Measurements from ENCODE around the gene RIPK1.

RIPK1 gene

DNA sequence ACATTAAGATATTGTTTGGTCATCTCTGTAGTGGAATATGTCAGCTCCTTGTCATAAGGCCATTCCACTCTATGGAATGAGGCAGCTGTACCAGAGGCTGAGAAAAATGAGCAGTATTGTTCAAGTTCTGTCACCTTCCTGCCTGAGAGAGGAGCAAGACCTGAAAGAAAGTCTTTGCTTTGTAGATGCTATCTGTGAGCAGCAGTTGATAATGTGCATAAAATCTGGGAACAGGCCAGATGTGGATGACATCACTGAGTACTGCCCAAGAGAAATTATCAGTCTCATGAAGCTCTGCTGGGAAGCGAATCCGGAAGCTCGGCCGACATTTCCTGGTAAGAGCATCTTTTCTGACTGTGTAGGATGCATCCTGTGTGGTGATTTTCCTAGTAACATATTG lies 16.8 kb downstream of the RIPK1 start:
- no peaks in the 10 kb centered on the region for H3K27me3 ChIP-seq (ENCODE audit: insufficient read depth, low read depth)
- TF ChIP-seq, protein P1, sequence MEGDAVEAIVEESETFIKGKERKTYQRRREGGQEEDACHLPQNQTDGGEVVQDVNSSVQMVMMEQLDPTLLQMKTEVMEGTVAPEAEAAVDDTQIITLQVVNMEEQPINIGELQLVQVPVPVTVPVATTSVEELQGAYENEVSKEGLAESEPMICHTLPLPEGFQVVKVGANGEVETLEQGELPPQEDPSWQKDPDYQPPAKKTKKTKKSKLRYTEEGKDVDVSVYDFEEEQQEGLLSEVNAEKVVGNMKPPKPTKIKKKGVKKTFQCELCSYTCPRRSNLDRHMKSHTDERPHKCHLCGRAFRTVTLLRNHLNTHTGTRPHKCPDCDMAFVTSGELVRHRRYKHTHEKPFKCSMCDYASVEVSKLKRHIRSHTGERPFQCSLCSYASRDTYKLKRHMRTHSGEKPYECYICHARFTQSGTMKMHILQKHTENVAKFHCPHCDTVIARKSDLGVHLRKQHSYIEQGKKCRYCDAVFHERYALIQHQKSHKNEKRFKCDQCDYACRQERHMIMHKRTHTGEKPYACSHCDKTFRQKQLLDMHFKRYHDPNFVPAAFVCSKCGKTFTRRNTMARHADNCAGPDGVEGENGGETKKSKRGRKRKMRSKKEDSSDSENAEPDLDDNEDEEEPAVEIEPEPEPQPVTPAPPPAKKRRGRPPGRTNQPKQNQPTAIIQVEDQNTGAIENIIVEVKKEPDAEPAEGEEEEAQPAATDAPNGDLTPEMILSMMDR (conservative IDR thresholded peaks at IDR 0.05; ENCODE audit: low read depth, low read length), result no peak
- H2AFZ ChIP-seq (ENCODE audit: low read depth), result no peak overlapping the region
- no peaks in the 10 kb centered on the region for H3K4me1 ChIP-seq (ENCODE audit: low read depth, poor library complexity, severe bottlenecking)
- no peak overlapping the region for H3K9ac ChIP-seq
- H3K36me3 ChIP-seq (ENCODE audit: insufficient read depth), result no peaks in the 10 kb centered on the region; the same call in 1 of the 2 replicates
- no peak overlapping the region for H3K4me2 ChIP-seq
- H4K20me1 ChIP-seq (ENCODE audit: insufficient read depth), result no peaks in the 10 kb centered on the region
- no peak overlapping the region for H3K27ac ChIP-seq
- no peaks in the 10 kb centered on the region for H3K79me2 ChIP-seq (ENCODE audit: insufficient read depth, low read depth)
- H3K4me3 ChIP-seq (IDR thresholded peaks at IDR 0.05; ENCODE audit: insufficient read depth, low read depth, low read length), result no peak overlapping the region

DNA sequence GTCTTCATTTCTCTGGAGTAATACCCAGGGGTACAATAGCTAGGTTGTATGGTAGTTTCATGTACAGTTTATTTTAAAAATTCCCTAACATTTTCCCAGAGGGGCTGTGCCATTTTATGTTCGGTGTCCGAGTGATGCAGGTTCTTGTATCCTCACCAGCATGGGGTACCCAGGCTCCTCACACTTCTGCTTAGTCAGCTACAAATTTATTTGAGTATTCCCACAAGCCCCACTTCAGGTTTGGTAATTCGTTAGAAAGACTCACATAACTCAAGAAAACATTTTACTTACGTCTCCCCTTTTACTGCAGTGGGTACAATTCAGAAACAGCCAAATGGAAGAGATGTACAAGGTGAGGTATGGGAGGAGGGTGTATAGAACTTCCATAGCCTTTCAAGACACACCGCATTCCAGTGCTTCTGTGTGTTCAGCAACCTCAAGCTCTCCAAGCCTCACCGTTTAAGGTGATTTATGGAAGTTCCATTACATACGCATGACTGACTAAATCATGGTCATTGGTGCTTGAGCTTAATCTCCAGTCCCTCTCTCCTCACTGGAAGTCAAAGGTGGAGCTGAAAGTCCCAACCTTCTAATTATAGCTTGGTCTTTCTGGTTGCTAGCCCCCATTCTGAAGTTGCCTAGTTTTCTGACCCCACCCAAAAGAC lies 18.1 kb downstream of the RIPK1 start:
- Histone ChIP-seq H2AFZ (ENCODE audit: low read depth) (no peak overlapping the region), H4K20me1 (ENCODE audit: insufficient read depth) (no peaks in the 10 kb centered on the region), H3K27me3 (ENCODE audit: insufficient read depth, low read depth) (no peaks in the 10 kb centered on the region), H3K4me3 (IDR thresholded peaks at IDR 0.05; ENCODE audit: insufficient read depth, low read depth, low read length) (no peak overlapping the region), H3K79me2 (ENCODE audit: insufficient read depth, low read depth) (no peaks in the 10 kb centered on the region), H3K36me3 (ENCODE audit: insufficient read depth) (no peaks in the 10 kb centered on the region; the same call in 1 of the 2 replicates), H3K27ac (no peak overlapping the region), H3K9ac (no peak overlapping the region), H3K4me2 (no peak overlapping the region), H3K4me1 (ENCODE audit: low read depth, poor library complexity, severe bottlenecking) (no peaks in the 10 kb centered on the region)
- TF ChIP-seq, protein P1 (conservative IDR thresholded peaks at IDR 0.05; ENCODE audit: low read depth, low read length), result no peak

DNA sequence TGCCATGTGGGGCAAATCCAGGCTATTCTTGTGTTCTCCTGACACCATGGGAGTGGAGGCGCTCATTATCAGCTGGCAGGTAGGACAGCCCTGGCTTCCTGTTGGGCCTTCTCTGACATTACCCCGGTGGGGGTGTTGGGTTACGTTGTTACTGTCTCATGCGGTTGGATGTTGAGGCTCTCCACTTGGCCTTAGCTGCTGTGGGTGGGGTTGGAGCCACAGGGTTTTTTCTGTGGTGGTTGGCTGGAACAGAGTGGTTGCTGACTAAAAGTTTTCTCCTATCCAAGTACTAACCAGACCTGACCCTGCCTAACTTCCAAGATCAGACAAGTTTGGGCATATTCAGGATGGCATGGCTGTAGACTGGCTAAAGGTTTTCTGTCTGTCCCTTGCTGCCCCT lies 20.2 kb downstream of the RIPK1 start:
- Histone ChIP-seq H3K27me3 (ENCODE audit: insufficient read depth, low read depth) (no peaks in the 10 kb centered on the region), H3K27ac (no peak overlapping the region), H3K79me2 (ENCODE audit: insufficient read depth, low read depth) (no peaks in the 10 kb centered on the region), H3K36me3 (ENCODE audit: insufficient read depth) (no peaks in the 10 kb centered on the region; the same call in 1 of the 2 replicates), H4K20me1 (ENCODE audit: insufficient read depth) (no peaks in the 10 kb centered on the region), H3K9ac (no peak overlapping the region), H3K4me3 (IDR thresholded peaks at IDR 0.05; ENCODE audit: insufficient read depth, low read depth, low read length) (no peak overlapping the region), H3K4me1 (ENCODE audit: low read depth, poor library complexity, severe bottlenecking) (no peaks in the 10 kb centered on the region), H3K4me2 (no peak overlapping the region), H2AFZ (ENCODE audit: low read depth) (no peak overlapping the region)
- TF ChIP-seq, protein P1 (conservative IDR thresholded peaks at IDR 0.05; ENCODE audit: low read depth, low read length), result no peak

DNA sequence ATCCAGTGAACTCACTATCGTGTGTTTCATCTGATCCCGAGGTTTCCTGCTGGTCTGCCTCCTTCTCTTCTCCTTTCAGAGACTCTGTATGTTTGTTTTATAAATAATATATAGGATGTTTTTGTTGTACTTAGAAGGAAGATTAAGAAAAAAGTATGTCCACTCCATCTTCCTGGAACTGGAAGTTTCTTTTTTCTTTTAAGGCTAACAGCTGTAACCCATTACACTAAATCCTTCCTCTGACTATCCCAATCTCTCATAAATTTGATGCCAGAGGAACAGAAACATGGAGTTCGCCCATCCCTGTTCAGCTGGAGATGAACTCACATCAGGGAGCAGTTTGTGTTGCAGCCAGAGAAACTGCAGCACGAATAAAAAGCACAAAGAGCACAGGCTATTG lies 20.7 kb downstream of the RIPK1 start:
- Histone ChIP-seq H3K4me2 (no peak overlapping the region), H3K4me1 (ENCODE audit: low read depth, poor library complexity, severe bottlenecking) (no peaks in the 10 kb centered on the region), H2AFZ (ENCODE audit: low read depth) (no peak overlapping the region), H4K20me1 (ENCODE audit: insufficient read depth) (no peaks in the 10 kb centered on the region), H3K27ac (no peak overlapping the region), H3K79me2 (ENCODE audit: insufficient read depth, low read depth) (no peaks in the 10 kb centered on the region), H3K9ac (no peak overlapping the region), H3K36me3 (ENCODE audit: insufficient read depth) (no peaks in the 10 kb centered on the region; the same call in 1 of the 2 replicates), H3K4me3 (IDR thresholded peaks at IDR 0.05; ENCODE audit: insufficient read depth, low read depth, low read length) (no peak overlapping the region), H3K27me3 (ENCODE audit: insufficient read depth, low read depth) (no peaks in the 10 kb centered on the region)
- TF ChIP-seq, protein P1 (conservative IDR thresholded peaks at IDR 0.05; ENCODE audit: low read depth, low read length), result no peak
